ES-I3 (cell line): ENCODE data around the gene C20orf202.
A peak's percentile ranks its signal among the peaks of the same experiment; 100 is the strongest.

Source experiments
- H3K36me3 ChIP-seq: 2 replicates; pipeline ENCODE4 v1.6.1; 2013; ENCODE audit warnings: mild to moderate bottlenecking, low read length, control low read depth, moderate library complexity; ENCODE audit not compliant: insufficient read depth
- H3K4me1 ChIP-seq: 2 replicates; pipeline ENCODE4 v1.6.1; 2013; ENCODE audit warnings: mild to moderate bottlenecking, control low read depth, low read length; ENCODE audit not compliant: insufficient read depth
- H3K9ac ChIP-seq: 2 replicates; pipeline ENCODE4 v1.6.1; 2013; ENCODE audit warnings: low read depth, mild to moderate bottlenecking, low read length, moderate library complexity
- H3K9me3 ChIP-seq: 2 replicates; pipeline ENCODE4 v1.6.1; 2013; ENCODE audit warnings: mild to moderate bottlenecking, low read length, moderate library complexity; ENCODE audit not compliant: control insufficient read depth, insufficient read depth

Gene C20orf202

DNA sequence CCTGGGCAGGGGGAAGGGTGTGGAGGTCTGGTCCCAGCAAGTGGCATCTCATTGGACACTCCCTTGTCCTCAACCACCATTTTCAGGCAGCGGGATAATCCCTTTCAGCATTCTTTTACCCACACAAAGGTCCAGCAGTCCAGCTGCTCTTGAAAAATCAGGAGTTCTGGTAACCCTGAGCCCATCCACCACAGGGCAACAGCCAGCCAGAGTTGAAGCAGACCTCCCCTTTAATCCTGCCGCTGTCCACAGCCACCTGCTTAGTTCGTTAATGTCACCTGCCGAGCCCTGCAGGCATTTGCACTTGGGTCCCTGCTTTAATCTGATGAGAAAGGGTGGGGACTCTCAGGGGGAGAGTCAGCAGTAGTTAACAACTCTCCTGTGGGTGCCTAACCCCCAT lies 29.6 kb upstream of the C20orf202 start:
- no peak overlapping the region for H3K9ac ChIP-seq
- H3K36me3 ChIP-seq, result peaks cover 3% of the 10 kb centered on the region; the same call in 1 of the 2 replicates
- peaks cover 2% of the 10 kb centered on the region; the same call in 1 of the 2 replicates for H3K4me1 ChIP-seq
- no peaks in the 10 kb centered on the region for H3K9me3 ChIP-seq

DNA sequence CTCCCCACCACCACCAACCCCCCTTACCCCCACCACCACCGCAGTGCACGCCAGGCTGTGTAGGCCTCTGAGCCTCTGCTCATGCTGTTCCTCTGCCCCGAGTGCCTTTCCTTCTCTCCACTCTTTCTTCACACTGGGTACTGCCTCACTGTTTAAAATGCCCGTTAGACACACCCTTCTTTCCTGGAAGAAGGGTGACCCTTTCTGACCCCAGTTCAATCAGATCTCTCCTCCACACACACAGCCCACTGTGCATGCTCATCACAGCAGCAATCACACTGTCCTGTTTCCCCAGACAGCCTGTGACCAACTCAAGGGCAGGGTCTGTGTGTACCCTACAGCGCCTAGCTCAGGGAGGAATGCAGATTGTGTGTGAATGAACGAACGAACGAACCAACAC lies 28.5 kb upstream of the C20orf202 start:
- Histone ChIP-seq H3K9ac (no peak overlapping the region), H3K9me3 (no peaks in the 10 kb centered on the region), H3K4me1 (peaks cover 2% of the 10 kb centered on the region; the same call in 1 of the 2 replicates)

DNA sequence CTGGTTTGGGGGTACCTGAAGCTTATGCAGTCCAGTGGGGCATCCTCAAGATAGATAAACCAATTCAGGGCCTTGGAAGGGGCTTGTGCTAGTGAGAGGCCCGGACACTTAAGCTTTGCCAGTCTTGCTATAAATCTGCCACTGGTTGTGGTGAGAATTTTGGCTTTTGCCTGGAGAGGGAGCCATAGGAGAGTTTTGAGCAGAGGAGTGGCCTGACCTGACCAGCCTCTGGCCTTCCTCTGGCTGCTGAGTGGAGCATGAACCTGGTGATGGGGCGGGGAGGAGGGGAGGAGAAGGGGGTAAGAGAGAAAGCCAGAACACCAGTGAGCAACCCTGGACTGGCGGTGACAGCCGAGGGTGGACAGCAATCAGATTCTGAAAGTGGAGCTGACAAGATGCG lies 25.6 kb upstream of the C20orf202 start:
- H3K9ac ChIP-seq, result no peak overlapping the region
- H3K9me3 ChIP-seq, result no peaks in the 10 kb centered on the region
- H3K36me3 ChIP-seq, result no peaks in the 10 kb centered on the region
- peaks cover 12% of the 10 kb centered on the region; the same call in 1 of the 2 replicates for H3K4me1 ChIP-seq

More for the DNA sequence above, 28.5 kb upstream of the C20orf202 start:
- H3K36me3 ChIP-seq, result no peaks in the 10 kb centered on the region; the same call in 1 of the 2 replicates

DNA sequence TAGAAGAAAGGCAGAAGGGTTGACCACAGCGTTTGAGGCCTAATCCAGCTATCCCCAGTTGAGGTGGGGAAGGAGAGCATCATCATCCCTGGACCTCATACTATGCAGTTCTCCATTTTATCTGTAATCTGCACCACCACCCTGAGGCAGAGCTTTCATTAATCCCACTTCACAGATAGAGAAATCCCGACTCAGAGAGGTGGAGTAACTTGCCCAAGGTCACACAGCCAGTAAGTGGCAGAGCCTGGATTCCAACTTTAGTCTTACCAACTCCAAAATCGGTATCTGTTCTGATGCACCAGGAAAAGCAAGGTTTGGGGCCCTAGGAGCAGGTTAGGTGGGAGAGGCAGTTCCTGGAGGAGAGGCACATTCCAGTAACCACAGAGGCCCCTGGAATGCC lies 25.2 kb upstream of the C20orf202 start:
- peaks cover 12% of the 10 kb centered on the region; the same call in 1 of the 2 replicates for H3K4me1 ChIP-seq
- no peaks in the 10 kb centered on the region for H3K36me3 ChIP-seq
- H3K9ac ChIP-seq, result no peak overlapping the region
- no peaks in the 10 kb centered on the region for H3K9me3 ChIP-seq

DNA sequence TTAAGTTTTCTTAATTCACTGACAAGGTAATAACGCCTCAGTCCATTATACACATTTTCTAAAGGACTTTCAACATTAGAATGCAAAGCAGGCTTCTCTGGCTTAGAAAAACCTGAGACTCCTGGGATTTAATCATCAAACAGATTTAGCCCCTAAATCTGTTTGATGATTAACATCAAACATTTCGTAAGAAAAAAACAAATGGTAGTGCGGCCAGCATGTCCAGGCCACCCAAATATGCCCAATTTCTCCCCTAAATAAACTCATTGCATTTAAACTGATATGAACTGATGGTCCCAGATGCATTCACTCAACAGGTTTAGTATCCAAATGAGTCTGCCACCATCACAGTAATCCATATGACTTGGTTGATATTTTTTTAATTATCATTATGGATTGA lies 24.6 kb upstream of the C20orf202 start:
- H3K4me1 ChIP-seq, result peaks cover 12% of the 10 kb centered on the region; the same call in 1 of the 2 replicates
- H3K9me3 ChIP-seq, result no peaks in the 10 kb centered on the region
- H3K36me3 ChIP-seq, result no peaks in the 10 kb centered on the region
- H3K9ac ChIP-seq, result no peak overlapping the region

DNA sequence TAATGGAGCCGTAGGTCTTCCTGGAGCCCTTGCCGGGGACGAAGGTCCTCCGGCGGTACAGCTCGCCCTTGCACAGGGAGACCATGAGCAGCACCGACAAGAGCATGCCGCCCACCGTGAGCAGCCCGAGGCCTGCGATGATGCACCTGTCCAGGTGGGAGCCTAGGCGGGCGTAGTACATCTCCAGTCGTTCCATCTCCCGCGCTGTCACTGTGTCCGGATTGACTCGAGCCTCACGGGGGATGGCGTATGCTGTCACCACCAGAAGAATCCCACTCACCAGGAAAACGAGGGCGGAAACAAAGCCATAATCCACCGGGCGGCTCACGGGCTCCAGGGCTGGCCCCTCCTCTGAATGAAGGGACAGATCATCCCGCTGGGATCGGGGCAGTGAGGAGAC lies 22.3 kb upstream of the C20orf202 start:
- Histone ChIP-seq H3K4me1 (peaks cover 14% of the 10 kb centered on the region; the same call in 1 of the 2 replicates), H3K9ac (no peak overlapping the region), H3K9me3 (no peaks in the 10 kb centered on the region), H3K36me3 (no peaks in the 10 kb centered on the region)

DNA sequence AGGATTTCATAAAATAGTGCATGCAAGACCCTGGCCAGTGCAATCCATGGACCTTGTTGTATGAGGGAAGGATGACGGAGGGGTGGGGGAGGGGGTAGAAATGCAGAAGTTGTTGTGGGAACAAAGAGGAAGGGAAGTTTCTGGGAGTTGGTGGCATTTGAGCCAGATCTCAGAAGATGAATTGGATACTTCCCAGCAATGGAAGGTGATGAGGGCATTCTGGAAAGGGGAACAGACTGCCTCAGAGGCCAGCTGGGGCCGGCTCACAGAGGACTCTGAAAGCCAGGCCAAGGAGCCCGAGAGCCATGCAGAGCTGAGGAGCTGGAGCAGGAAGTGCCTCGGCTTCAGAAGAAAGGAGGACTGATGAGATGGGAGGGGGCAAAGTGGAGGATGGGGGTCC lies 21.1 kb upstream of the C20orf202 start:
- Histone ChIP-seq H3K9me3 (no peaks in the 10 kb centered on the region), H3K9ac (no peak overlapping the region), H3K36me3 (no peaks in the 10 kb centered on the region), H3K4me1 (peaks cover 21% of the 10 kb centered on the region; the same call in 1 of the 2 replicates)

DNA sequence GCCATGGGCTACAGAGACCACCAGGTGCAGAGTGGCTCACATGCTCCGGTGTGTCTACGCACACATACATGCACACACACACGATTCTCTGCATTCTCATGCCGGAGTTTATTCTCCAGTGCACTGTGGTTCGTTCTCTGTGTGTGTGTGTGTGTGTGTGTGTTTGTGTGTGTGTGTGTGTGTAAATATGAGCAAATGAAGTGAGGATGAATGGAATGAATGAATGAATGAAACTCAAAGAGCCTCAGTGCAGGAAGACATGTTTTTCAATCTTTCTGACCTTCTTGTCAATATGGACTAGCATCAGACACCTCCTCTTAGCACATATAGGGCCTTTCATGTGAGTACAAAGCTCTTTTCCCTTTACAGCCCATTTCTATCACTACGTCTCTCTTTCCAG lies 20.1 kb upstream of the C20orf202 start:
- Histone ChIP-seq H3K4me1 (peaks cover 29% of the 10 kb centered on the region), H3K9me3 (no peaks in the 10 kb centered on the region), H3K9ac (no peak overlapping the region), H3K36me3 (no peaks in the 10 kb centered on the region)

DNA sequence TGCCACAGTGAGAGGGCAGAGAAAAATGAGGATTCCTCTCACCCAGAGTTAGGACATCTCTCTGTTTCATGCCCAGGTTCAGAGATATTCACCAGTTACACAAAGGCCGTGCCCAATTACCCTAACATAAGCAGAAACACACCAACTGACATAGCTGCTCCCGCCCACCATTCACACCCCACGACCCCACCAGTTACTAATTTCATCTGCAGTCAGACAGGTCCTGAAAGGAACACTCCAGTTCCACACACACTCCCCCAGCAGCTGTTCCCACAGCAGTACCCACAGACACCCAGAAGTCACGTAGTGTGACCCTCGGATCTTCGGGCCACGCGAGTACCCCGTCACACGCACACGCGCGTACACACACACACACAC lies 19.0 kb upstream of the C20orf202 start:
- Histone ChIP-seq H3K9me3 (no peaks in the 10 kb centered on the region), H3K9ac (peak overlapping the region; percentile 53; the same call in 1 of the 2 replicates), H3K4me1 (peaks cover 30% of the 10 kb centered on the region), H3K36me3 (no peaks in the 10 kb centered on the region)

DNA sequence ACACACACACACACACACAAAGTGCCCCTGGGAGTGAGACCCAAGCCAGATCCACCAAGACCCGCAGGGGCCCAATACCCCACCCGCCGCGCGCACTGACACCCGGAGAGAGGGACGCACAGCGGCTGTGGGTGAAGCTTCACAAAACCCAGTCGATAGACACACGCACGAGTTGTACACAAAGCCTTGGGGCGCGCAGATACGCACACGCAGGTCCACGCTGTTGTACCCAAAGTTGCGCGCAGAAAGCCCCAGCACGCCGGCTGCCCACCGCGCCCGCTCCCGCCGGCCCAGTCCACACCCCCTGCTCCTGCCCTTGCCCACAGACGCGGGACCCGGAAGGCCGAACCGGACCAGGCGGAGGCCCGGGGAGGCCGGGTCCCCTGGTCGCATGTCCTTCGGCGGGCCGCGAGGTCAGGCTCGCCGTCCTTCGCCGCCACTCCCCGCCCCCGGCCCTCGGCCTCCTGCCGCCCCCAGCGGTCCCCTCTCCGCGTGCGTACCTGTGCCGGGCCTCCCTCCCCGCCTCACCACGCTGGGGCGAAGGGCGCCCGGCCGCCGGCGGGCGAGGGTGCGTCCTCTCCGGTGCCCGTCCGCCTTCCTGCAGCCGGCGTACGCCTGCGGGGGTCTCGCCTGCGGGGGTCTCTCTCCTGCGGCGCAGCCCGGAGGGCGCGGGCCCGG lies 18.5 kb upstream of the C20orf202 start, which contains the start of gene TMEM74B:
TSS of gene TMEM74B (minus strand) at position 344 of the 678 bp plus-strand sequence. CDS start 1,180 bp downstream, outside the sequence.
- H3K4me1 ChIP-seq, result peaks cover 30% of the 10 kb centered on the region
- no peaks in the 10 kb centered on the region for H3K9me3 ChIP-seq
- peak within 1 kb of the TSS; percentile 53 for H3K9ac ChIP-seq
- no peaks in the 10 kb centered on the region for H3K36me3 ChIP-seq

DNA sequence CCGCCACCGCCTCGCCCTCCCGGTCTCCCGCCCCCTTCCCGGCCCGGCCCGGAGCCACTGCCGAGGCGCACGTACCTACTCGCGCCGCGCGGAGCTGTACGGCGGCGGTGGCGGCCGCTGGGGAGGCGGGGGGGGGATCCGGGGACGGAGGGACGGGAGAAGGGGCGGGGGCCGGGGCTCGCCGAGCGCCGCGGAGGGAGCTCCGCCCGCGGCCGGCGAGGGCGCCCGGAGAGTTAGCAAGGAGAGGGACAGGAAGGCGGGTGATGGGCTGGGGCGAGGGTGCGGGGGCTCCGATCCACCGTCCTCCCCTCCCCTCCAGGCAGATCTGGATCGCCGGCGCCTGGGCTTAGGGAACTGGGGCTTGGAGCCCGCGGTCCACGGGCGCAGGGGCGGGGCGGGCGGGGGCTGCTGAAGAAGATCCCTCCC lies 17.9 kb upstream of the C20orf202 start:
- Histone ChIP-seq H3K36me3 (no peaks in the 10 kb centered on the region), H3K4me1 (peaks cover 30% of the 10 kb centered on the region), H3K9me3 (no peaks in the 10 kb centered on the region), H3K9ac (peak overlapping the region; percentile 53; the same call in 1 of the 2 replicates)

DNA sequence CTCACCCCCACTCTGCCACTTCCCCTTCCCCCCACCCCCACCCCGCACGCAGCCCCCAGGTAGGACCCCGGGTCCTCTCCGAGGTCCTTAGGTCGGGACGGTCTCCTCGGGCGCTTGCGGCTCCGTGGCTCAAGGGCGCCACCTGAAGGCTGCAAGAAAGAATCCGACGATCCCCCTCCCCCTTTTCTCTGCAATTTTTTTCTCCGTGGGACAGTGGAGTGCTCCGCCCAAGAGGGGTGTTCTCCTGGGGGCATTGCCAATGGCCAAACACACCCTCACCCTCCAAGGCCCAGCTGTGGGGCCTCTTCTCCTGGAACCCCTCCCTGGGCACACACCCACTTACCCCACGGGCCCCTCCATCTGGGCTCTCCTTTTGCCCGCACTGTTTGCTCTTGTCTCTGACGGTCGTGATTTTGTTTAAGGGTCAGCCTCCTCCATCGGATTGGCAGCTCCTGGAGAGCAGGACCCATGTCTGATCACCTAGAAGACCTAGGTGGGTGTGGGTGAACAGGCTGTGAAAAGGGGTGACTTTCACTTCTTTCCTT lies 17.4 kb upstream of the C20orf202 start:
- no peaks in the 10 kb centered on the region for H3K36me3 ChIP-seq
- no peaks in the 10 kb centered on the region for H3K9me3 ChIP-seq
- peaks cover 30% of the 10 kb centered on the region for H3K4me1 ChIP-seq
- H3K9ac ChIP-seq, result peak overlapping the region; percentile 22; the same call in 1 of the 2 replicates

DNA sequence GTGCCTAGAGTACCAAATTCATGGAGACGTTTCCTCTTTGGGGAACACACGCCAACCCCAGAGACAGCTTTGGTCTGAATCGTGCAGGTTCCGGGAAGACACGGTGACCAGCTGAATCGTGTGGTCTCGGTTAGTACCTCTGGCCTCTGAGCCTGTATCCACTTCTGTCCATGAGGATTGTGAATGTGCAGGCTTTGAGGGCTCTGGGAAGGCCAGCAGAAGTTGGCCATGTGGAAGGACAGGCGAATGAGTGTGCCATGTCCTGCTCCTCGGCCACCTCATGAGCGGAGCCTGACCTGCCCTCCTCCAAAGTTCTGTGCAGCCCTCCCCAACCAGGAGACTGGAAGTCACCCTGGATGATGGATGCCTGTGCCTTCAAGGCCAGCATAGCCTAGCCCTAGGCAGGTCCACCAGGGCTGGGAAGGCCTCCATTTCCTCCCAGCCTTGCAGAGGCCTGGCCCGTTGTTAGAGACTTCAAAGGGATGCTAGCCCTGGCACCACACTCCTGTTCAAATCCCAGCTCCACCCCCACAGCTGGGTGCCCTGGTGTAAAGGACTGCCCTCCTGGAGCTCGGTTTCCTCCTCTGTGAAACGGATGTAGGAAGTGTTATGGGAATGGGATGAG lies 16.8 kb upstream of the C20orf202 start:
- Histone ChIP-seq H3K9ac (no peak overlapping the region), H3K4me1 (peaks cover 30% of the 10 kb centered on the region), H3K36me3 (no peaks in the 10 kb centered on the region), H3K9me3 (no peaks in the 10 kb centered on the region)

DNA sequence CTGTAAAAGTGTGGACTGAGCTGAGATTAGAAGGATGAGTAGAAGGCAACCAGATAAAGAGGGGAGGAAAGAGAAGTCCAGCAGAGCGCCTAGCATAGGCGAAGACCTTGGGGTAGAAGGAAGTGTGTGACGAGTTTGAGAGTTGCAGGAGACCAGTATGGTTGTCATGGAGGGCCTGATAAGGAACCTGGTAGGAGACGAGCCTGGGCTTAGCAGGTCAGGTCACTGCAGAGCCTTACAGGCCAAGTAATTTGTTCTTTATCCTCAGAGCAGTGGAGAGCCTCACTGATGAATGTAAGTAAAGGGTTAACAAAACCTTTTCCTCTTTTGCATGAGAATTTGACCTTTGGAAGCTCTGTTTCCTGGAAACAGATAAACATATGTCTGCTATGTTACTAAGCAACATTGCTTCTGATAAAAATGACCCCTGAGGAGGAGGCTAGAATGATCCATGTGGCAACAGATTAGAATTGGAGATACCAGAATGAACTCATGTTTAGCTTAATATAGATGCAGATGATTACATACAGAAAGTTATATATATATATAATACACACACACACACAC lies 15.6 kb upstream of the C20orf202 start:
- H3K9me3 ChIP-seq, result no peaks in the 10 kb centered on the region
- H3K9ac ChIP-seq, result no peak overlapping the region
- no peaks in the 10 kb centered on the region for H3K36me3 ChIP-seq
- peaks cover 21% of the 10 kb centered on the region for H3K4me1 ChIP-seq
